NCI-H2227 (cell line): ENCODE data around the gene FXYD1.

Experiments
- DNase-seq: peaks from one replicate; lab custom pipeline; 2025; ENCODE audit not compliant: unreplicated experiment; lab: John Stamatoyannopoulos, UW

The FXYD1 gene

DNA sequence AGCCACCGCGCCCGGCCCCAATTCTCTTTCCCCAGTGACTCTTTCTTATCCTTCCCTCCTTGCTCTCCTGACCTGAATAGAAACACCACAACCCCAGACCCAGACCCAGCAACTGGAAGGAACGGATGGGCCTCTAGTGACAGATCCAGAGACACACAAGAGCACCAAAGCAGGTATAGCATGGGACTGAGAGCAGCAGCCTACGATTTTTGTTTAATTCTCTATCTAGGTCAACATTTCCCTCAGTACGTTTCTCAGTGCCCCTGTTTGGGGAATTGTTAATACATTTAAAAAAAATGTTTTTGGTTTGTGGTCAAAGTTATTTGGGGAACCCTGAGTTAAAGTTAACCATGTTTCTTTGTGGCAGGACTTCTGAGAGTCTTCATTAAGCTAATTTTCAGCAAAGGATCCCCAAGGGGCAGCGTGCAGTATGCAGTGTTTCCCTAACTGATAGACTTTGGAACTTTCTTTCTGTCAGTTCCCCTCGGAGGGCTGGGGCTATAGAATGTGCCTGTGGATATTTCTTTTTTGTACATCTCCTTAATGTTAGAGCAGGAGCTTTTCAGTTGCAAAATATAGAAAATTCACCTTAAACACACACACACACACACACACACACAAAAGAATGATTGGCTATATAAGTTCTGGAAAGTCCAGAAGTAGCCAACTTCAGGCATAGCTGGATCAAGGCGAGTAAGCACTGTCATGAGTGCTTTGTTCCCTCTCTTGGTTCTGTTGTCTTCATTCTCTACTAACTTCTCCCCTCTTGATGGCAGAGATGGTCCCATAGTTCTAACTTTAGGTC, 22.2 kb downstream of the FXYD1 start:
- no peak for DNase-seq

DNA sequence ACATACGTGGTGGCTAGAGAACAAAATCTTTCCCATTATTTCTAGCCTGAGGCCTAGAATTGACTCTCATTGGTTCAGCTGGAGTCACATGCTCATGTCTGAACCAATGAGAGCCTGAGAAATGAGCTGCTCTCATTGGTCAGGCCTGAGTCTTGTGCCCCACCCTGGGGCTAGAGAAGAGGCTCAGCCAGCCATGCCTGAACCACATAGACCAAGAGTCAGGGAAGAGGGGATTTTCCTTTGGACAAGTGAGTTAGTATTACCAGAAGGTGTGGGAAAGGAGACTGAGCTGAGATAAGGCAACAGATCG, 22.8 kb downstream of the FXYD1 start:
- no peak for DNase-seq

DNA sequence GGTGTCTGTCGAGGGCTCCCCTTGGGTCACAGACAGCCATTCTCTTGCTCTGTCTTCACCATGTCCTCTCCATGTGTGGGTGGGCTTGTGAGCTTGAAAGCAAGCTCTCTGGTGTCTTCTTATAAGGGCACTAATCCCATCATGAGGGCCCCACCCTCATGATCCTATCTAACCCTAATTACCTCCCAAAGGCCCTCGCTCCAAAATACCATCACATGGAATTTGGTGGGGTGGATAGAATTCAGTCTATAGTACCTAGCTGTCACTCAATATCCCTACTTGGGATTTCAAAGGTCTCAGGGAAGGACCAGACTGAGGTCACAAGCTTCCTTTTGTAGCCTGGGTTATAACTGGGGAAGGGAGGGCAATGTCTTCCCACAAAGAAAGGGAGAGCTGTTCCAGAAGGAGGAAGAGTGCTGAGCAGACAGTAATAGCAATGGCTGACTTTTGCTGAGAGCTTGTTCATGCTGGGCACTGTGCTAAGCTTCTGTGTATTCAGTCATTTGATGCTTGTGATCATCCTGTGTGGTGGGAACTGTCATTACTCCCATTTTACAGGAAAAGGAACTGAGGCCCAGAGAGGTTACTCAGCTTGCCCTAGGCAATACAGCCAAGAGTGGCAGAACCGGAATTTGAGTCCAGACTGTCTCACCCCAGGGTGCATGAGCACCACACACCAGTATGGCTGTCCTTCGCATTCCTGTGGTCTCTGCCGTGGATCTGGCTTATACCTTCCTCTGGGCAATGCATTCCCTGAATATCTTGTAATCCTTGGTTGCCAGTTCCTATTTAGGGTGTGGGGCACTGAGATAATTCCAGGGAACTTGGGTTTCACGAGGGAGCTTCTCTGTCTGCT, 24.1 kb downstream of the FXYD1 start:
- DNase-seq: no peak

DNA sequence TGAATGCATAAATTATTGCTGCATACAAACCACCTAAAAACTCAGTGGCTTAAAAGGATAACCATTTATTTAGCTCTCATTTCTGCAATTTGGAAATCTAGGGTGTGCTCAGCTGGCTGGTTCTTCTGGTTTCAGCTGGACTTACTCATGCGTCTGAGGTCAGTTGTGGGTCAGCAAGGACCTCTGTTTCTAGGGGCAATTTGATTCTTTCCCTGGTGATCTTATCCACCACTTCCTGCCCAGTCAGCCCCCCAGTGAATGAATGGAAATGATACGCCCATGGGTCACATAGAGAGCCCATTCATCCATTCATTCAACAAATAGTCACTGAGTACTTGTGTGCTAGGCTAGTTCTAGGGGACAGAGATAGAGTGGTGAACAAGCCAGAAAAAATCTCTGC, 25.8 kb downstream of the FXYD1 start:
- no peak for DNase-seq

DNA sequence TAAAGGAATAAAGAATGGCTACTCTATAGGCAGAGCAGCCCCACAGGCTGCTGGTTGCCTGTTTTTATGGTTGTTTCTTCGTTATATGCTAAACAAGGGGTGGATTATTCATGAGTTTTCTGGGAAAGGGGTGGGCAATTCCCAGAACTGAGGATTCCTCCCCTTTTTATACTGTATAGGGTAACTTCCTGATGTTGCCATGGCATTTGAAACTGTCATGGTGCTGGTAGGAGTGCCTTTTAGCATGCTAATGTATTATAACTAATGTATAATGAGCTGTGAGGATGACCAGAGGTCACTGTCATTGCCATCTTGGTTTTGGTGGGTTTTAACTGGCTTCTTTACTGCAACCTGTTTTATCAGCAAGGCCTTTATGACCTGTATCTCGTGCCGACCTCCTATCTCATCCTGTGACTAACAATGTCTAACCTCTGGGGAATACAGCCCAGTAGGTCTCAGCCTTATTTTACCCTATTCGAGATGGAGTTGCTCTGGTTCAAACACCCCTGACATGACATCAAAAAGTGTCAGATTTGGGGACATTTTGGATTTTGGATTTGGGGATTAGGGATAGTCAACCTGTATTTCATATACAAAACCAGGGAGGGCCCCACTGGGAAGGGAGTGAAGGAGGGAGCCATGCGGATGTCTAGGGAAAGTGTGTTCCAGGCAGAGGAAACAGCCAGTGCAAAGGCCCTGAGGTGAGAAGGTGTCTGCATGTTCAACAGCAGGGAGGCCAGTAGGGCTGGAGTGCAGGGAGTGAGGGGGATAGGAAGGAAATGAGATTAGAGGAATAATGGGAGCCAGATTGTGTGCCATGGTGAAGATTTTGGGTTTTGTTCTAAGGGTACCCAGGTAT, 26.8 kb downstream of the FXYD1 start:
- DNase-seq: no peak

DNA sequence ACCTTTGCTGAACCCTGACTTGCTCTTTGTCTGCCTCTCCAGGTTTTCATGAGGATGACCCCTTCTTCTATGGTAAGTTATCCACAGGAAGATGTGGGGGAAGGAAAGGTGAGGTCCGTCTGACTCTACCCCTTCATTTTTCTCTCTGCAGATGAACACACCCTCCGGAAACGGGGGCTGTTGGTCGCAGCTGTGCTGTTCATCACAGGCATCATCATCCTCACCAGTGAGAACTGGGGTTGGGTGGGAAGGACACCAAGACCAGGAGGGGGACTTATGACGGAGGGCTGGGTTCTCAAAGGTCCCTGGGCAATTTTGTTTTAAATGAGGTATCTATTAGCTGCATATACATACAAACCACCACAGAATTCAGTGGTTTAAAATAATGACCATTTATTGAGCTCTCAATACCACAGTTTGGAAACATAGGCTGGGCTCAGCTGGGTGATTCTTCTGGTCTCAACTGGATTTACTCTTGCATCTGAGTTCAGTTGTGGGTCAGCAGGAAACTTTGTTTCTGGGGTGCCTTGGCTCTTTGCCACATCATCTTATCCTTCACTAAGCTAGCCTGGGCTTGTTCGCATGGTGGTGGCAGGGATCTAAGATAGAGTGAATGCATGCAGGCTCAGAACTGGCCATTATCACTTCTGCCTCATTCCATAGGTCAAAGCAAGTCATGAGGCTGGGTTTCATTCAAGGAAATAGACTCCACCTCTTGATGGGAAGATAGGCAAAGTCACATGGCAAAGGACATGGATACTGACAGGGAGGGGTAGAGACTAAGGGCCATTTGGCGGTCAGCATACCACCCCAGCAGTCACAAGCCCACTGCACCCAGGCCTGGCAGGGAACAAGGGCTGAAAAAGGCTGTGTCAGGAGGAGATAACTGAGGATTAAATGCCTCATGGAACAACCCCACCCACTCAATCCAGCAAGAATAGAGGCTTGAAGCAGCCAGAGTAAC, 27.8 kb downstream of the FXYD1 start:
- no peak for DNase-seq

DNA sequence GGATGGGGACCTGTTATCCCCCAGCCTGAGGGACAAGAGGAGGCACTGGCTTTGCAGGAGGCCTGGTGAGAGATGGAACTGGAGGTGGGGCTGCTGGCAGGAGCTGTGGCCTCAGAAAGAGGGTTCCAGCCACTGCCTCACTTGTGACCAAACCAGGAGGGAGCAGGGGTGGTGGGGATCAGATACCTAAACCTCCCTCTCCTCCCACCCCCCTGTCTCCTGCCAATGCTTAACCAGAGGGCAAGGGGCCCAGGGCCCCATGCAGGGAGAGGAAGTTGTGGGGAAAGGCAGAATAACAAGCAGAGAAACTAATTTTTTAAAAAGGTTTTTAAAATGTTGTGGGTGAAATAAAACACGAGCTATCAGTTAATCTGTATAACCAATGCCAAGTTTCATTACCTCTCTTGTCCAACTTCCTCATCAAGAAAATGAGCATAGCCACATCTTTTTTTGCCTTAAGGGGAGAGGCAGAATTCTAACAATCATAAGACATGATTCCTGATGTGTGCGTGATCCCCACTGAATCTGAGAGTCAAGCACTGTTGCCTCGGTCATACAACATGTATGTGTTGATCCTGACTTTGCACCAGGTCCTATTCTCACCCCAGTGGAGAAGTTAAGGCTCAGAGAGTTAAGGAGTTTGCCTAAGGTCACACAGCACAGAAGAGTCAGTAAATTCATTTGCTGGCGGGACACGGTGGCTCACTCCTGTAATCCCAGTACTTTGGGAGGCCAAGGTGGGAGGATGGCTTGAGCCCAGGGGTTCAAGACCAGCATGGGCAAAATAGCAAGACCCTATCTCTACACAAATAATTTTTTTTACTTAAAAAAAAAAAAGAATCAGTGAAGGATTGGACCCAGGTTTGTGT, 28.9 kb downstream of the FXYD1 start:
- no peak for DNase-seq

DNA sequence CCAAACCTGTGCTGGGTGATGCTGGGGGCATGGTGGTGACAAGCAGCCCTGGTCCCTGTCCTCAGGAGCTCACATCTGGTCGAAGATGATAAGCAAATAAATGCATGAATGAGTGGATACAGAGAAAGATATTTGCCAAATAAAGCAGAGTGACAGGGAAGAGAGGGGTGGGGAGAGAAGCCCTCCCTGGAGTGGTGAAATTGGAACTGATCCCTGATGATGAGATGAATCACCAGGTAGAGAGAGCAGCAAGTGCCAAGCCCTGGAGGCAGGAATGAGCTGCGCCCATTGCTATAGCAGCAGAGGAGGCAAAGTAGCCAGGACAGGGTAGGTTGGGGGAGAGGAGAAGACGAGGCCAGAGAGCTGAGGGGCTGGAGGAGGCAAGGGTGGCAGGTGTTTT, 29.6 kb downstream of the FXYD1 start:
- no peak for DNase-seq

DNA sequence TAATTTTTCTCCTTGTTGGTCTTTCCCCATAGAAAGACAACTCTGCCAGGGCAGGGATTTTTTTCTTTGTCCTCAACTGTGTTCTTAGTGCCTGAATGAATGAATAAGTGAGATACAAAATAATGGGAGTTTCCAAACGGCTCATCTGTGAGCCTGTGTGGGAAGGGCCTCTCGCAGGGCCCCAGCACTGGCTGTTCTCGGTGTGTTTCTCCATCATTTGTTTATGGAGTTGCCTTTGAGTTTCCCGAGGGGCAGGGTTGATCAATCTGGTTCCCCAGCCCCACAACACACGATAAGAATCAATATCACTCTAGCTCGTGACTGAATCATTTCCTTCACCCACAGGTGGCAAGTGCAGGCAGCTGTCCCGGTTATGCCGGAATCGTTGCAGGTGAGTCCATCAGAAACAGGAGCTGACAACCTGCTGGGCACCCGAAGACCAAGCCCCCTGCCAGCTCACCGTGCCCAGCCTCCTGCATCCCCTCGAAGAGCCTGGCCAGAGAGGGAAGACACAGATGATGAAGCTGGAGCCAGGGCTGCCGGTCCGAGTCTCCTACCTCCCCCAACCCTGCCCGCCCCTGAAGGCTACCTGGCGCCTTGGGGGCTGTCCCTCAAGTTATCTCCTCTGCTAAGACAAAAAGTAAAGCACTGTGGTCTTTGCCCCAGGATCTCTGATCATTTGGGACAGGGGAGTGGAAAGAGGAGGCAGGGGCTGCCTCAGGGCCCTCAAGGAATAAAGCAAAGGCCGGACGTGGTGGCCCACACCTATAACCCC, 30.8 kb downstream of the FXYD1 start:
- no peak for DNase-seq

DNA sequence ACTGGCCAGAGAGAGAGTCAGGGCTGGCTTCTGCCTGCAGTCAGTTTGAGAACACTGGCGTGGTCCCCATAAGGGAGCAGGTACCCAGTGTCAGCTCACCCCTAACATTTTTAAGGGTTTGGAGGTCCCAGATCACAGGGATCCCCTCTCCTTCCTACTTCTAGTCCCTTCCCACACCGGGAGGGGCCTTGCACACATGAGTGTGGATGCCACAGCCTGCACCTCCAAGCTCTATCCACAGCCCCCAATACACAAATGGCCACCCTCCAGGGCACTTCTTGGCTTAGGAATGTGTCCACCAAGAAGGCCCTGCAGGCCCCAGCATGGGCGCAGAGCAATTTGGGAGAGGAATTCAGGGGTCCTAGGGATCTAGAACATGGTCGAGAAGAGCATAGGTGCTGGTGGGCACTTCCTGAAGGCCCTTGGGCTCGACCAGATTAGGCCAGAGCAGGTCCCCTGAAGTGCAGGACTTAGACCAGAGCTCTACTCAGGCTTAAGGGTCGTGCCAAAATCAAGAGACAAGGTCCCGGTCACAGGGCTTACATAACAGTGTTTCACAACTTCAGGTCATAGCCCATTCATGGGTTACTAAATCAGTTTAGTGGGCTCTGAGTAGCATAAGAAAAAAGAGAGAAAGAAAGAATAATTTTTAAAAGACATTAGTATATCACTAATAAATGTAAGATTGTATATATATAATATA, 31.9 kb downstream of the FXYD1 start:
- no peak for DNase-seq

DNA sequence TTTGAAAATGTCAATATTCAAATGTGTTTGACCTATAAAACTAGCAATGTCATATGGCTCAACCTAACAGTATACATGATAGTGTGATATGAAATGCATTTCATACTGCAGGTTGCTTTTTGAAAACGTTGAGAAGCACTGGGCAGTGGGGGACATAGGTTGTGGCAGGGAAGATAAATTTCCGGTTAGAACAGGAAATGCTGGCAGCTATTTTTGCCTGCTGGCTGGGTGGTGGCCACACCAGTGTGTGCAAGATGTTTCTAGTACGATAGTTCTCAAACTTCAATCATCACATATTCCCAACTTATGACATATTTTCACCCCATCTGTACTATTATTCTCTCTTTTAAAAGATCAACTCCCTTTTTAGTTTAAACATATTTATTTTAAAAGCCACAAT, 33.1 kb downstream of the FXYD1 start:
- no peak for DNase-seq

DNA sequence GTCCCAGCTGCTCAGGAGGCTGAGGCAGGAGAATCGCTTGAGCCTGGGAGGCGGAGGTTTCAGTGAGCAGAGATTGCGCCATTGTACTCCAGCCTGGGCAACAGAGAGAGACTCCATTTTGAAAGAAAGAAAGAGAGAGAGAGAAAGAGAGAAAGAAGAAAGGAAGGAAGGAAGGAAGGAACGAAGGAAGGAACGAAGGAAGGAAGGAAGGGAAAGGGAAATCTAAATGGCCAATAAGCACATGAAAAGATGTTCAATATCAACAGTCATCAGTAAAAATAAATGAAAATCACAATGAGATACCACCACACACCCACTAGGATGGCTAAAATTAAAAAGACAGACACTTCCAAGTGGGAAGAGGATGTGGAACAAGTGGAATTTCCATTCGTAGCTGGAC, 35.6 kb downstream of the FXYD1 start:
- DNase-seq: no peak

DNA sequence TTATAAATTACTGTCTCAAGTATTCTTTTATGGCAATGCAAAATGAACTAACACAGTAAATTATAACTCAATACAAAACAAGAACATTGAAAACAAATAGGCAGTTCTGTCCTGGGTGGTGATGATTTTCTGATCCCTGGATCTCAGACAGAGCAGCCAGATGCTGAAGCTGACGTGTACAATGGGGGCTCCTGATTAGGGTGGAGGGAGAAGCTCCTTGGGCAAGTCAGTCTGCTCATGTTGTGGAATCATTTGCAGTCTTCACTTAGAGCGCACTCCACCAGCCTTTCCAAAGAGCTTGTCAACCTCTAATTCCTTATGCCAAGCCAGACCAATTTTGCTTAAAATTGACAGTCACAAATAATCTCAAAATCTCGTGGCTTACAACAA, 37.6 kb downstream of the FXYD1 start:
- no peak for DNase-seq

DNA sequence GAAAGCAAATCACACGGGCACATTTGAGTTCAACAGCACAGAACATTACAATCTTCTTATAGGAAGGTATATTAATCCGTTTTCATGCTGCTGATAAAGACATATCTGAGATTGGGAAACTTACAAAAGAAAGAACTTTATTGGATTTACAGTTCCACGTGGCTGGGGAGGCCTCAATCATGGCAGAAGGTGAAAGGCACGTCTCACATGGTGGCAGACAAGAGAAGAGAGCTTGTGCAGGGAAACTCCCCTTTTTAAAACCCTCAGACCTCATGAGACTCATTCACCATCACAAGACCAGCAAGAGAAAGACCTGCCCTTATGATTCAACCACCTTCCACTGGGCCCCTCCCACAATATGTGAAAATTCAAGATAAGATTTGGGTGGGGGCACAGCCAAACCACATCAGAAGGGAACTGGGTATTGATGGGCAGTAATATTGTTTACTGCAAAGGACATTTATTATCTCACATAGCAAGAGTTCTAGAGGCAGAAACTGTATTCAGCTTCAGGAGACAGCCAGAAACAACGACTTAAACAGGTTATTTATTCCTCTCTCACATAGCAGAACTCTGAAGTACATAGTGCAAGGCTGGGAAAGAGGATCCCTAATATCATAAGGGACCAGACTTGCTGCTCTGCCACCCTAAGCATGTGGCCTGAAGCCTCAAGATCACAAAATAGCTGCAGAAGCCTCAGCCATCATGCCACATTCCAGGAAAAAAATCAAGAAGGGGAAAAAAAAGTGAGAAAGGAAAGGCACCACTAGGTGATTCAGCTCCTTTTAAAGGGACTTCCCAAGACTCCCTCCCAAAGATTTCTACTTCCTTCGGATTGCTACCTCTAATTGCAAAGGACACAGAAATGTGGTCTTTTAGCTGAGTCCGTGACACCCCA, 39.0 kb downstream of the FXYD1 start:
- DNase-seq: no peak

DNA sequence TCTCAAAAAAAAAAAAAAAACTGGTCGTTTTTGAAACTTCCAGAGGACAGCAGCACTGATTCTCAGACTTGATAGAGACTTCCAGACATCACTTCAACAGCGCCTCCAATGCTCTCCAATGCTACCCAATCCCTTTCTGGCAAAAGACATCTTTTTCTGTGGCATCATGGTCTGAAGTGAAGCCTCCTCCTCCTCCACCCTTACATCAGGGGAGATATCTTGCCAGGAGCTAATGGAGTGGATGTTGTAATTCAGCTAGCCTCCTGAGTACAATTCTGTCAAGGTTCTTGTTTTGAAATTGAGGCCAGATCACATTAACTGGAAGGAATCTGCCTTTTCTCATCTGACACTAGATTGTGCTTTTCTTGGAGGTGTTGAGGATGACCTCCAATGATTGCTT, 40.1 kb downstream of the FXYD1 start:
- no peak for DNase-seq

DNA sequence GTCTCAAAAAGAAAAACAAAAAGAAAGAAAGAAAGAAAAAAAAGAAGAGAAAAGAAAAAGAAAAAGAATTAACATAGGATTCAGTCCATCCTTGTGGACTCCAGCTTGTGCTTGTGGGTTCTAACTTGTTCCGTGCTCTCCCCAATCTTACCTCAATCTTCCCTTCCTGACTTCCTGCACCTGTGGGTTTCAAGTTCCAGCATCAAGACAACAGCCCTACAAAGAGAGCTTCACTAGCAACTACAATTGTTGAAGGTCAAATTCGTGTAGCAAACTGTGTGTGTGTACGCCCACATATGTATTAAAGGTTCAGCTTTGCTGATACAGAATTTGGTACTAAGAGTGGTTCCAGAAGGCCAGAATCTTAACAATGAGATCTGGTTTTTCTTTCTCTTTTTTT, 41.2 kb downstream of the FXYD1 start:
- no peak for DNase-seq

DNA sequence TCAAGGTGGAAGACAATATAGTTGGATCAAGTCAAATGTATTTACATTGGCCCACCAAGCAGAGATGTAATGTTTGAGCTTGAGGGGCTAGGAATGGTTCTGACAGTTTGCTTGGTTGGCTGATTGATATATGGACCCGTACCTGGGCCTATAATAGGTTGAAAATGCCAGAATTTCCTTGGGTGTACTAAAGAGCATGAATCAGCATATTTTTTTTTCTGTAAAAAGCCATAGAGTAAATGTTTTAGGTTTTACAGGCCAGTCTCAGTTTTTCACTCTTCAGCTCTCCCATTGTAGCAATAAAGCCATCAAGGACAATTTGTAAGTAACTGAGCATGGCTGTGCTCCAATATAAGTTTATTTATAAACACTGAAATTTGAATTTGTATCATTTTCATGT, 42.8 kb downstream of the FXYD1 start:
- no peak for DNase-seq
